Fibroblast of mammary gland (primary cell): Measurements from ENCODE around the gene TPP2.

Source experiments
- DNase-seq: peaks from one replicate; pipeline ENCODE4 v3.0.0-alpha.2; 2010; ENCODE audit warnings: low read depth
- H3K4me3 ChIP-seq: 2 replicates; pipeline ENCODE4 v1.5.1; 2011; ENCODE audit warnings: low read depth, mild to moderate bottlenecking, low read length, moderate library complexity; ENCODE audit not compliant: control insufficient read depth
- CTCF ChIP-seq: conservative IDR thresholded peaks from 2 replicates; pipeline ENCODE4 v1.5.1; 2011; ENCODE audit warnings: low read depth, low read length, inconsistent platforms; ENCODE audit not compliant: control insufficient read depth, insufficient read depth

The TPP2 gene

DNA sequence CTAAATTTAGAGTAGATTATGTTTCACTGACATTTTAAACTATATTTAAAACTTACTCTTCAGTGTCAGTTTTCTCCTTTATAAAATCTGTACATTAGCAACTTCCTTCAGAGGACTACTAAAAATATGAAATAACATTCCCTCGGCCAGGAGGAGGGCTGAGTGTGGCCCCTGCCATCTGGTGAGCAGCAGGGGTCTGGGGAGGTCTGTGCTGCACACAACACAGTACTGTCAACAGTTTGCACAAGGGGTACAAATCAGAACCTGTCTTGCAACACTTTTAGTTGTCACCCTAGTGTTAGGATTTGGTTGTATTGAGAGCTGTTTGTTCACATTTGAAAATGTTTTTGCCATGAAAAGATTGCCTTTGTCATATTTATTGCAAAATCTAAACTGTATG is 48.9 kb downstream of the TPP2 start:
- H3K4me3 ChIP-seq, result no peak overlapping the region
- DNase-seq, result no peak
- TF ChIP-seq CTCF, result no peak

- no peak for DNase-seq
- no peak overlapping the region for H3K4me3 ChIP-seq
- TF ChIP-seq CTCF, result no peak
These were observed 51.3 kb downstream of the TPP2 start for GRCh38 chr13:102648046-102648445.

DNA sequence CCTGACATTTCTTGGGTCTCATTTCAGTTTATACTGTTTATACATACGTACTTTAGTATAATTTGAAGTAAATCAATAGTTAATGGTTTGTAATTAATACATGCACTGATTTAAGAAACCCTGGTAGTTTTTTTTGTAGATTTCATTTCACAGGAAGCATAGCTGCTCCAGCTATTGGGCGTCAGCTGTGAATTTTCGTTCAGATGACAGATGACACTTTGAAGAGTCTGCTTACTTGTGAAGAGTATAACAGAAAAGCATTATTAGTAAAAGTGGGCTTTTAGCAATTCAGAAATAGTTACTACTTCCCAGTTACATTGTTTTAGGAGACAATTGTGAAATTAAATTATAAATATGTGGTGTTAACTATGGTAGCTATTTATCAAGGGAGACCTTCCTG is 53.7 kb downstream of the TPP2 start:
- H3K4me3 ChIP-seq, result no peak overlapping the region
- no peak for TF ChIP-seq CTCF
- no peak for DNase-seq

DNA sequence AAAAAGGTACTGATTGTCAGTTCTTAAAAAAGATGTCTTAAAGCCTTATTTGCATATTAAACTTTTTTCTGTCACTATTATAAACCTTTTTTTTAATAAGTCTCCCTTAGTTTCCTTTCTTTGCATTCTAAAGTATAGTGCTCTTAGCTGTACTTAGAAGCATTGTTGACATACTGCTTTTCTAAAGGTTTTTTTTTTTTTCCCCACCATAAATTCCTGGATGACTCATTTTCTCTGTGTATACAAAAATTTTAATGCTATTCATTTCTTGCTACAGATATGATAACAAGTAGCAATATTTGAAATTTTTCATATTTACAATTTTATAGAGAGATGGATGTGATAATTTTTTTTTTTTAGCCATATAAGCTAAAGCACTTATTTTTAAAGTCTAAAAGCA is 54.6 kb downstream of the TPP2 start:
- no peak for TF ChIP-seq CTCF
- H3K4me3 ChIP-seq, result no peak overlapping the region
- peak; percentile 21 for DNase-seq

DNA sequence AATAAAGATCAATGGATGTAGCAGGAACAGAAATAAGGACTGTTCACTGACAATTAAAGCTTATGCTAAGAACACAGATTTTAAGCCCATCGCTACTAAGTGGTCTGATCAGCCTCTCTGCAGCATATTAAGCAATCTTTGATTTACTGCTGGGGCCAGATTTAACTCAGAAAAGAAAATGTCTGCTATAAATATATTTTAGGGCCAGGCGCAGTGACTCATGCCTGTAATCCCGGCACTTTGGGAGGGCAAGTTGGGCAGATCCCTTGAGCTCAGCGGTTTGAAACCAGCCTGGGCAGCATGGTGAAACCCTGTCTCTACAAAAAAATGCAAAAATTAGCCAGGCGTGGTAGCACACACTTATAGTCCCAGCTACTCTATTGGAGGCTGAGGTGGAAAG is 55.1 kb downstream of the TPP2 start:
- no peak for TF ChIP-seq CTCF
- peak; percentile 51 for DNase-seq
- H3K4me3 ChIP-seq, result no peak overlapping the region

- TF ChIP-seq CTCF, result no peak
- H3K4me3 ChIP-seq, result no peak overlapping the region
- DNase-seq, result no peak
These were observed 58.0 kb downstream of the TPP2 start for GRCh38 chr13:102654756-102655155.

- DNase-seq, result peak; percentile 9
- peak; percentile 42 for TF ChIP-seq CTCF
These were observed 60.8 kb downstream of the TPP2 start for GRCh38 chr13:102657630-102658029.

More at GRCh38 chr13:102657630-102658029, 60.8 kb downstream of the TPP2 start:
- no peak overlapping the region for H3K4me3 ChIP-seq
